Loucy (cell line): ENCODE results near the gene PLAC1.

Source experiments
- H2AFZ ChIP-seq: fragments of 200-600 bp; sonication (generic); 2 replicates; pipeline ENCODE4 v1.6.0; 2016; ENCODE audit warnings: antibody characterized with exemption, mild to moderate bottlenecking, low read length, moderate library complexity
- H3F3A ChIP-seq: fragments of 200-600 bp; 2 replicates; pipeline ENCODE4 v1.6.0; 2016; ENCODE audit warnings: antibody characterized with exemption, low read depth, mild to moderate bottlenecking
- H3K27me3 ChIP-seq: fragments of 200-600 bp; sonication (generic); 2 replicates; pipeline ENCODE4 v1.6.1; 2014; ENCODE audit warnings: low read length, mild to moderate bottlenecking; ENCODE audit not compliant: insufficient read depth, poor library complexity, severe bottlenecking
- H3K36me3 ChIP-seq: fragments of 200-600 bp; sonication (generic); 2 replicates; pipeline ENCODE4 v1.6.1; 2016; ENCODE audit warnings: low read length; ENCODE audit not compliant: insufficient read depth
- H3K4me1 ChIP-seq: fragments of 200-600 bp; sonication (generic); 2 replicates; pipeline ENCODE4 v1.5.1; 2014; ENCODE audit warnings: low read length, mild to moderate bottlenecking; ENCODE audit not compliant: insufficient read depth, poor library complexity, severe bottlenecking
- H3K4me2 ChIP-seq: fragments of 200-600 bp; sonication (generic); 2 replicates; pipeline ENCODE4 v1.6.0; 2014; ENCODE audit warnings: antibody characterized with exemption, low read length, low read depth, mild to moderate bottlenecking; ENCODE audit not compliant: poor library complexity, severe bottlenecking
- H3K4me3 ChIP-seq: fragments of 200-600 bp; sonication (generic); 2 replicates; pipeline ENCODE4 v1.5.1; 2014; ENCODE audit warnings: low read length, mild to moderate bottlenecking, mixed read lengths; ENCODE audit not compliant: poor library complexity, severe bottlenecking
- H3K79me2 ChIP-seq: fragments of 200-600 bp; sonication (generic); 2 replicates; pipeline ENCODE4 v1.6.1; 2014; ENCODE audit warnings: low read length; ENCODE audit not compliant: insufficient read depth
- H3K9ac ChIP-seq: fragments of 200-600 bp; sonication (generic); 2 replicates; pipeline ENCODE4 v1.6.0; 2014; ENCODE audit warnings: mild to moderate bottlenecking, low read depth, low read length, moderate library complexity; ENCODE audit not compliant: poor library complexity, severe bottlenecking
- H3K9me2 ChIP-seq: fragments of 200-600 bp; sonication (generic); replicated peaks from 2 replicates; pipeline ENCODE4 v1.6.1; 2016; ENCODE audit warnings: low read depth, low read length, mixed read lengths
- H3K9me3 ChIP-seq: fragments of 200-600 bp; sonication (generic); 2 replicates; pipeline ENCODE4 v1.6.1; 2014; ENCODE audit warnings: mild to moderate bottlenecking, antibody characterized with exemption, low read length, low read depth; ENCODE audit not compliant: insufficient read depth
- H4K20me1 ChIP-seq: fragments of 200-600 bp; sonication (generic); 2 replicates; pipeline ENCODE4 v1.6.0; 2014; ENCODE audit warnings: antibody characterized with exemption, low read length, mild to moderate bottlenecking; ENCODE audit not compliant: insufficient read depth, poor library complexity, severe bottlenecking
- EZH2phosphoT487 ChIP-seq: fragments of 200-600 bp; IDR thresholded peaks from 2 replicates; pipeline ENCODE4 v1.6.1; 2018; ENCODE audit warnings: antibody characterized with exemption, mild to moderate bottlenecking, moderate library complexity, borderline replicate concordance
- TF ChIP-seq, protein P1 (sequence below): fragments of 200-600 bp; sonication (generic); conservative IDR thresholded peaks from 2 replicates; pipeline ENCODE4 v1.5.1; 2014; ENCODE audit warnings: mild to moderate bottlenecking, antibody characterized with exemption, low read length

The PLAC1 gene

DNA sequence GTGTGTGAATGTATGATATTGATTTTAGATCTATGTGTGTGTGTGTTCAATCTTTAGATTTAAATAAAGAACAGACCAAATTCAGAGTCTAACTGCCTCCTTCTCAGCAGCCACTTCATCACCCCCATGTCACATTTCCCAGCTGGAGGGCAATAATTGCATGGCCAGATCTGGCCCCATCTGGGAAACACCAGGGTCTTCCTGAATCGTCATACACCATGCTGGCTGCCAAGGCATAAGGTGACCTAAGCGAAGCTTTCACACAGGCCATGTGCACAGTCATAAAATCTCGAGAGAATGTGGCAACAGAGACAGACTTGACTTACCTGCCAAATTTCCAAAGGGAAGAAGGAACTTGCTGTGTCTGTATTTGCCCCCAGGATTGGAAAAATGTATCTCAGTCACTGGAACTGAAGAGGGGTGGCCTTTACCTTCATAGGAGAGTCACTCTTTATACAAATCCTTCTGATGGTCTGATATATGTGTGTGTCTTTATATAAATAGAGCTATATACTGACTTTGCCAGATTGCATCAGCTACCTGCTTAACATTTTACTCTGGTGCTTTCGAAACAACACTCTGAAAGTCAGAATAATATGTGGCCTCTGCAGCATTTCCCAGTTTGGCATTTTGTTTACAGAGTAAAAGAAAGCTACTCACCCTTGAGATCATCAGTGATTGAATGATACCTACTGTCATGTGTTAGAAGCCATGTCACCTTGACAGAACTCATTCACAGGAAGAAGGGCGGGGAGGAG is at the start of gene PLAC1:
TSS of gene PLAC1 (minus strand) at position 470 of the 758 bp plus-strand sequence. CDS start 91,789 bp downstream, outside the sequence.
- no peak within 1 kb of the TSS for H3K4me3 ChIP-seq
- no peaks in the 10 kb centered on the region for H3K9me2 ChIP-seq
- H3K9ac ChIP-seq = no peak within 1 kb of the TSS
- no peaks in the 10 kb centered on the region for H3K27me3 ChIP-seq
- no peaks in the 10 kb centered on the region for H4K20me1 ChIP-seq
- no peaks in the 10 kb centered on the region for H3K4me1 ChIP-seq
- TF ChIP-seq, protein P1, sequence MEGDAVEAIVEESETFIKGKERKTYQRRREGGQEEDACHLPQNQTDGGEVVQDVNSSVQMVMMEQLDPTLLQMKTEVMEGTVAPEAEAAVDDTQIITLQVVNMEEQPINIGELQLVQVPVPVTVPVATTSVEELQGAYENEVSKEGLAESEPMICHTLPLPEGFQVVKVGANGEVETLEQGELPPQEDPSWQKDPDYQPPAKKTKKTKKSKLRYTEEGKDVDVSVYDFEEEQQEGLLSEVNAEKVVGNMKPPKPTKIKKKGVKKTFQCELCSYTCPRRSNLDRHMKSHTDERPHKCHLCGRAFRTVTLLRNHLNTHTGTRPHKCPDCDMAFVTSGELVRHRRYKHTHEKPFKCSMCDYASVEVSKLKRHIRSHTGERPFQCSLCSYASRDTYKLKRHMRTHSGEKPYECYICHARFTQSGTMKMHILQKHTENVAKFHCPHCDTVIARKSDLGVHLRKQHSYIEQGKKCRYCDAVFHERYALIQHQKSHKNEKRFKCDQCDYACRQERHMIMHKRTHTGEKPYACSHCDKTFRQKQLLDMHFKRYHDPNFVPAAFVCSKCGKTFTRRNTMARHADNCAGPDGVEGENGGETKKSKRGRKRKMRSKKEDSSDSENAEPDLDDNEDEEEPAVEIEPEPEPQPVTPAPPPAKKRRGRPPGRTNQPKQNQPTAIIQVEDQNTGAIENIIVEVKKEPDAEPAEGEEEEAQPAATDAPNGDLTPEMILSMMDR = no peak
- no peak for TF ChIP-seq EZH2phosphoT487
- H2AFZ ChIP-seq = no peak within 1 kb of the TSS
- H3K36me3 ChIP-seq = no peaks in the 10 kb centered on the region
- H3K4me2 ChIP-seq = no peak within 1 kb of the TSS
- no peaks in the 10 kb centered on the region for H3K79me2 ChIP-seq
- H3K9me3 ChIP-seq = no peaks in the 10 kb centered on the region
- no peaks in the 10 kb centered on the region for H3F3A ChIP-seq

DNA sequence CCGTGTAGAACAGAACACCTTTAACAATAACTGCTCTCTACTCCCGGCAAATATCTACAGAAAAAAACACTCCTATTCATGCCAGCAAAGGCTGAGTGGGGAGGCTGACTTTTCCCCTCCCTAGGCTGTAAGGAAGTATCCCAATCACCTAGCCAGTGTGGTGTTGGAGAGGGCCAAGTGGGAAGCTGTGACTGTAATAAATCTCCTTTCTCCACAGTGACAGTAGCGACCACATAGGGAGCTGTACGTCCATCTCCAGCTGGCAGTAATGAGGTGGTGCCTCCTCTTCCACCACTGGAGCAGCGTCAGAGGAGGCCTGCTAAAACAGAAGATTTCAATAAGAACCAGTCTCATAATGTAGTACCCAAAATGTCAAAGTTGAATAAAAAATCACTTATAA is 47.9 kb upstream of the PLAC1 start:
- no peak overlapping the region for H3K4me3 ChIP-seq
- H3K9ac ChIP-seq = no peak overlapping the region
- H3K4me2 ChIP-seq = no peak overlapping the region
- no peaks in the 10 kb centered on the region for H3K36me3 ChIP-seq
- no peaks in the 10 kb centered on the region for H3K27me3 ChIP-seq
- H3K9me2 ChIP-seq = no peaks in the 10 kb centered on the region
- no peaks in the 10 kb centered on the region for H3K4me1 ChIP-seq
- no peaks in the 10 kb centered on the region for H3F3A ChIP-seq
- TF ChIP-seq, protein P1 = no peak
- no peak for TF ChIP-seq EZH2phosphoT487
- no peaks in the 10 kb centered on the region for H3K79me2 ChIP-seq
- H4K20me1 ChIP-seq = no peaks in the 10 kb centered on the region
- H3K9me3 ChIP-seq = no peaks in the 10 kb centered on the region
- no peak overlapping the region for H2AFZ ChIP-seq

- Histone ChIP-seq H3K36me3 (no peaks in the 10 kb centered on the region), H3K79me2 (no peaks in the 10 kb centered on the region), H3K9me3 (no peaks in the 10 kb centered on the region), H3K4me1 (peaks cover 2% of the 10 kb centered on the region), H4K20me1 (no peaks in the 10 kb centered on the region), H3K4me2 (no peak overlapping the region), H3K9me2 (no peaks in the 10 kb centered on the region), H2AFZ (no peak overlapping the region), H3K4me3 (no peak overlapping the region), H3F3A (no peaks in the 10 kb centered on the region), H3K27me3 (no peaks in the 10 kb centered on the region), H3K9ac (no peak overlapping the region)
- TF ChIP-seq, protein P1 = no peak
- TF ChIP-seq EZH2phosphoT487 = no peak
Observed at GRCh38 chrX:134695999-134696398, 37.7 kb upstream of the PLAC1 start.
